MM.1S (cell line): ENCODE data around the gene PIBF1.

Experiments
- DNase-seq: peaks from one replicate; pipeline ENCODE4 v3.0.0-alpha.2; 2015
- H2AFZ ChIP-seq: fragments of 300-600 bp; sonication (generic); 2 replicates; pipeline ENCODE4 v1.6.0; 2016; ENCODE audit warnings: antibody characterized with exemption, low read length
- H3F3A ChIP-seq: fragments of 300-600 bp; sonication (generic); 2 replicates; pipeline ENCODE4 v1.6.1; 2016; ENCODE audit warnings: mild to moderate bottlenecking, antibody characterized with exemption, low read length, moderate library complexity, mixed read lengths; ENCODE audit not compliant: insufficient read depth
- H3K27ac ChIP-seq: fragments of 300-600 bp; sonication (generic); 2 replicates; pipeline ENCODE4 v1.5.1; 2016; ENCODE audit warnings: mild to moderate bottlenecking, low read length
- H3K27me3 ChIP-seq: fragments of 300-600 bp; sonication (generic); replicated peaks from 2 replicates; pipeline ENCODE4 v1.6.0; 2016; ENCODE audit warnings: low read length; ENCODE audit not compliant: insufficient read depth
- H3K36me3 ChIP-seq: fragments of 300-600 bp; sonication (generic); replicated peaks from 2 replicates; pipeline ENCODE4 v1.6.1; 2016; ENCODE audit warnings: mild to moderate bottlenecking, low read length, mixed read lengths; ENCODE audit not compliant: insufficient read depth
- H3K4me1 ChIP-seq: fragments of 300-600 bp; sonication (generic); 2 replicates; pipeline ENCODE4 v1.6.1; 2016; ENCODE audit warnings: low read length, mixed read lengths
- H3K4me2 ChIP-seq: fragments of 300-600 bp; sonication (generic); 2 replicates; pipeline ENCODE4 v1.6.0; 2016; ENCODE audit warnings: low read depth, low read length
- H3K4me3 ChIP-seq: fragments of 300-600 bp; sonication (generic); 2 replicates; pipeline ENCODE4 v1.5.1; 2016; ENCODE audit warnings: low read length, mixed read lengths
- H3K79me2 ChIP-seq: fragments of 300-600 bp; sonication (generic); 2 replicates; pipeline ENCODE4 v1.6.1; 2016; ENCODE audit warnings: mixed run types, low read length, mixed read lengths
- H3K9ac ChIP-seq: fragments of 300-600 bp; sonication (generic); 2 replicates; pipeline ENCODE4 v1.6.1; 2016; ENCODE audit warnings: low read length, mixed read lengths
- H3K9me2 ChIP-seq: fragments of 300-600 bp; sonication (generic); replicated peaks from 2 replicates; pipeline ENCODE4 v1.6.1; 2016; ENCODE audit warnings: mild to moderate bottlenecking, low read length, mixed read lengths; ENCODE audit not compliant: insufficient read depth
- H3K9me3 ChIP-seq: fragments of 300-600 bp; sonication (generic); replicated peaks from 2 replicates; pipeline ENCODE4 v1.6.1; 2016; ENCODE audit warnings: mild to moderate bottlenecking, low read length, mixed read lengths; ENCODE audit not compliant: insufficient read depth
- H4K20me1 ChIP-seq: fragments of 300-600 bp; sonication (generic); 2 replicates; pipeline ENCODE4 v1.6.1; 2016; ENCODE audit warnings: mild to moderate bottlenecking, low read length, moderate library complexity, mixed read lengths; ENCODE audit not compliant: insufficient read depth
- CTCF ChIP-seq: fragments of 300-600 bp; sonication (generic); IDR thresholded peaks from 2 replicates; pipeline ENCODE4 v1.5.1; 2016; ENCODE audit warnings: antibody characterized with exemption, low read length, mixed read lengths
- EZH2 ChIP-seq: fragments of 300-600 bp; sonication (generic); optimal IDR thresholded peaks from 2 replicates; pipeline ENCODE3; 2017; ENCODE audit warnings: low read depth, mild to moderate bottlenecking, antibody characterized with exemption, low read length, mixed read lengths
- EZH2phosphoT487 ChIP-seq: fragments of 300-600 bp; sonication (generic); IDR thresholded peaks from 2 replicates; pipeline ENCODE4 v1.6.1; 2018; ENCODE audit warnings: antibody characterized with exemption, low read length

PIBF1 gene

GRCh38 chr13:72745260-72745659, 36.7 kb upstream of the PIBF1 start:
- Histone ChIP-seq H3K9me2 (no peaks in the 10 kb centered on the region), H3K27ac (no peak overlapping the region), H3F3A (no peaks in the 10 kb centered on the region), H3K4me3 (no peak overlapping the region), H4K20me1 (no peaks in the 10 kb centered on the region), H3K9me3 (no peaks in the 10 kb centered on the region), H3K27me3 (no peaks in the 10 kb centered on the region), H3K4me1 (no peaks in the 10 kb centered on the region), H2AFZ (no peak overlapping the region), H3K36me3 (no peaks in the 10 kb centered on the region; the same call in 1 of the 2 replicates), H3K9ac (no peak overlapping the region), H3K4me2 (no peak overlapping the region), H3K79me2 (no peaks in the 10 kb centered on the region)
- no peak for DNase-seq
- no peak for TF ChIP-seq EZH2phosphoT487
- TF ChIP-seq CTCF, result no peak
- no peak for TF ChIP-seq EZH2

- H3K9me3 ChIP-seq, result no peaks in the 10 kb centered on the region
- no peaks in the 10 kb centered on the region; the same call in 1 of the 2 replicates for H3K36me3 ChIP-seq
- TF ChIP-seq EZH2phosphoT487, result no peak
- TF ChIP-seq EZH2, result no peak
- no peak for TF ChIP-seq CTCF
- DNase-seq, result no peak
- no peaks in the 10 kb centered on the region for H3K27me3 ChIP-seq
- no peak overlapping the region for H3K9ac ChIP-seq
- H3F3A ChIP-seq, result no peaks in the 10 kb centered on the region
- no peak overlapping the region for H3K27ac ChIP-seq
- no peak overlapping the region for H3K4me3 ChIP-seq
- no peaks in the 10 kb centered on the region for H3K79me2 ChIP-seq
- H3K4me1 ChIP-seq, result no peaks in the 10 kb centered on the region
- no peaks in the 10 kb centered on the region for H4K20me1 ChIP-seq
- no peak overlapping the region for H3K4me2 ChIP-seq
- H3K9me2 ChIP-seq, result no peaks in the 10 kb centered on the region
- H2AFZ ChIP-seq, result no peak overlapping the region
Measured at GRCh38 chr13:72751220-72751619, 30.7 kb upstream of the PIBF1 start.

- Histone ChIP-seq H3K9me3 (no peaks in the 10 kb centered on the region), H3K79me2 (no peaks in the 10 kb centered on the region), H2AFZ (no peak overlapping the region), H3K4me1 (no peaks in the 10 kb centered on the region), H3K4me2 (no peak overlapping the region), H3K4me3 (no peak overlapping the region), H3K27me3 (no peaks in the 10 kb centered on the region), H3F3A (no peaks in the 10 kb centered on the region), H4K20me1 (no peaks in the 10 kb centered on the region), H3K9ac (no peak overlapping the region), H3K36me3 (no peaks in the 10 kb centered on the region), H3K27ac (no peak overlapping the region), H3K9me2 (no peaks in the 10 kb centered on the region)
- no peak for TF ChIP-seq EZH2phosphoT487
- TF ChIP-seq EZH2, result no peak
- no peak for DNase-seq
Measured at GRCh38 chr13:72754111-72754510, 27.8 kb upstream of the PIBF1 start.

- TF ChIP-seq CTCF (no peak), EZH2 (no peak), EZH2phosphoT487 (no peak)
- Histone ChIP-seq H3K4me1 (no peaks in the 10 kb centered on the region), H3K9me2 (no peaks in the 10 kb centered on the region), H3K9ac (no peak overlapping the region), H3K4me2 (no peak overlapping the region), H2AFZ (no peak overlapping the region), H3K4me3 (no peak overlapping the region), H3K36me3 (no peaks in the 10 kb centered on the region), H3K9me3 (no peaks in the 10 kb centered on the region), H4K20me1 (no peaks in the 10 kb centered on the region), H3K27ac (no peak overlapping the region), H3F3A (no peaks in the 10 kb centered on the region), H3K79me2 (no peaks in the 10 kb centered on the region), H3K27me3 (no peaks in the 10 kb centered on the region)
- no peak for DNase-seq
Measured at GRCh38 chr13:72757792-72758535, 24.0 kb upstream of the PIBF1 start.
